Uterus (tissue), 2 donors: ENCODE results near the gene GPR108.

Source experiments
- CTCF ChIP-seq, 4 experiments: fragments of 200-600 bp in 2 of 4; fragments of 450-650 bp in 2 of 4; sonication (generic) in 2 of 4; IDR thresholded peaks; one replicate each; pipeline ENCODE4 v1.5.1; 2016 to 2019; ENCODE audit warnings: antibody characterized with exemption in 4 of 4, mild to moderate bottlenecking in 2 of 4, moderate library complexity in 1 of 4
- POLR2A ChIP-seq, 2 donors: fragments of 450-650 bp; IDR thresholded peaks; one replicate each; pipeline ENCODE4 v1.6.1; 2016; ENCODE audit warnings: antibody characterized with exemption in 2 of 2, mild to moderate bottlenecking in 1 of 2, moderate library complexity in 1 of 2

GRCh38 chr19:6779206-6779605, 41.8 kb upstream of the GPR108 start:
- TF ChIP-seq CTCF (IDR thresholded peaks at IDR 0.05) (no peak), POLR2A (IDR thresholded peaks at IDR 0.05) (no peak)
